ENCODE measurements around the gene RNASE13. TPM values are rescaled to one million over a fixed set of nuclear protein-coding genes. Genes with fewer than 3 reads are reported as not detected.

The RNASE13 gene
- total RNA-seq, 4 donors from 2014 or later: not detected

DNA sequence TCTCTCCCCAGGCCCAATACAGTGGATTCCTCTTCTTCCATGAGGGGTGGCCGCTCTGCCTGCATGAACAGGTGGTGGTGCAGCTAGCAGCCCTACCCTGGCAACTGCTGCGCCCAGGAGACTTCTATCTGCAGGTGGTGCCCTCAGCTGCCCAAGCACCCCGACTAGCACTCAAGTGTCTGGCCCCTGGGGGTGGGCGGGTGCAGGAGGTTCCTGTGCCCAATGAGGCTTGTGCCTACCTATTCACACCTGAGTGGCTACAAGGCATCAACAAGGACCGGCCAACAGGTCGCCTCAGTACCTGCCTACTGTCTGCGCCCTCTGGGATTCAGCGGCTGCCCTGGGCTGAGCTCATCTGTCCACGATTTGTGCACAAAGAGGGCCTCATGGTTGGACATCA is 39.3 kb upstream of the RNASE13 start:
- Histone ChIP-seq H3K9me3 (no peaks in the 10 kb centered on the region), H3K36me3 (peaks cover 22 to 27% of the 10 kb centered on the region in 2 donors), H3K27me3 (no peaks in the 10 kb centered on the region), H3K27ac (peak overlapping the region; percentile 60 to 90 (median 72)), H3K4me3 (replicated peaks in 1 of 3) (no peak overlapping the region), H3K4me1 (peaks cover 44 to 56% of the 10 kb centered on the region in 2 donors)
- 40 to 48% methylated on average over 1 to 7 of the region's 9 CpGs for WGBS, 2 donors
- intact Hi-C loops (cut with DNase I): no loop called here
- TF ChIP-seq POLR2A (IDR thresholded peaks at IDR 0.05) (peak in 1 of 2 donors; percentile 48), CTCF (IDR thresholded peaks at IDR 0.05) (peak in 1 of 6 experiments; percentile 22)
- peak; percentile 93 to 97 for DNase-seq

GRCh38 chr14:21072781-21073339 is 38.3 kb upstream of the RNASE13 start:
- TF ChIP-seq CTCF (IDR thresholded peaks at IDR 0.05): no peak
- TF ChIP-seq POLR2A (IDR thresholded peaks at IDR 0.05): no peak
- intact Hi-C loops (cut with DNase I): no loop called here
- H3K36me3 ChIP-seq: peaks cover 15 to 16% of the 10 kb centered on the region in 2 donors
- H3K4me3 ChIP-seq (replicated peaks in 1 of 3): no peak overlapping the region
- H3K4me1 ChIP-seq: peaks cover 48 to 60% of the 10 kb centered on the region in 2 donors
- H3K27ac ChIP-seq: peak overlapping the region; percentile 45 to 90 (median 60)
- no peaks in the 10 kb centered on the region for H3K27me3 ChIP-seq
- DNase-seq: peak; percentile 18 to 24
- no peaks in the 10 kb centered on the region for H3K9me3 ChIP-seq
- 65 to 84% methylated on average over 5 to 9 of the region's 9 CpGs for whole genome bisulfite sequencing, 2 donors

DNA sequence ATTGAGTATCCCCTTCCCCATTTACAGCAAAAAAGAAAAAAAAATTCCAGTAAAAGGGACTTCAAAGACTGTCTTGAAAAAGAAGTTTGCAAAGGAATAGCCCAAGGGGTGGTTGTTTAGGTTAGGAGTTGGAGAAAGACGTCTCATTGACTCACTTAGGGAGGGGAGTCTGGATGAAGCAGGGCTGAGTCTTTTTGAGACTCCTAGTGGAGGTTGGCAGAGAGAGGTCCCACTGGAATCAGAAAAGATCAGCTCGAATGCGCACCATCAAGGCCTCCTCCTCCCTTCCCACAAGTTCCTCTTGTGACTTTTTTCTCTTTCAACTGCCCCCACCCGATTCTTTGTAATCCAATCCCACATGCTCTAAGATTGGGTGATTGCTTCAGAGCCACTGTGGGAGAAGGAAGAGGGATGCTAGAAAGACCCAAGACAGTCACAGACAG is 37.4 kb upstream of the RNASE13 start:
- H3K9me3 ChIP-seq: no peaks in the 10 kb centered on the region
- TF ChIP-seq CTCF (IDR thresholded peaks at IDR 0.05): no peak
- TF ChIP-seq POLR2A (IDR thresholded peaks at IDR 0.05): no peak
- H3K4me1 ChIP-seq: peaks cover 48 to 60% of the 10 kb centered on the region in 2 donors
- intact Hi-C loops (cut with DNase I): no loop called here
- peak overlapping the region; percentile 56 to 90 (median 85) for H3K27ac ChIP-seq
- no peaks in the 10 kb centered on the region for H3K27me3 ChIP-seq
- peaks cover 11 to 15% of the 10 kb centered on the region in 2 donors for H3K36me3 ChIP-seq
- WGBS, 2 donors: 36 to 43% methylated on average over 4 of the region's 4 CpGs
- peak overlapping the region in 1 of 3 donors; percentile 60 for H3K4me3 ChIP-seq (replicated peaks in 1 of 3)
- DNase-seq: no peak

DNA sequence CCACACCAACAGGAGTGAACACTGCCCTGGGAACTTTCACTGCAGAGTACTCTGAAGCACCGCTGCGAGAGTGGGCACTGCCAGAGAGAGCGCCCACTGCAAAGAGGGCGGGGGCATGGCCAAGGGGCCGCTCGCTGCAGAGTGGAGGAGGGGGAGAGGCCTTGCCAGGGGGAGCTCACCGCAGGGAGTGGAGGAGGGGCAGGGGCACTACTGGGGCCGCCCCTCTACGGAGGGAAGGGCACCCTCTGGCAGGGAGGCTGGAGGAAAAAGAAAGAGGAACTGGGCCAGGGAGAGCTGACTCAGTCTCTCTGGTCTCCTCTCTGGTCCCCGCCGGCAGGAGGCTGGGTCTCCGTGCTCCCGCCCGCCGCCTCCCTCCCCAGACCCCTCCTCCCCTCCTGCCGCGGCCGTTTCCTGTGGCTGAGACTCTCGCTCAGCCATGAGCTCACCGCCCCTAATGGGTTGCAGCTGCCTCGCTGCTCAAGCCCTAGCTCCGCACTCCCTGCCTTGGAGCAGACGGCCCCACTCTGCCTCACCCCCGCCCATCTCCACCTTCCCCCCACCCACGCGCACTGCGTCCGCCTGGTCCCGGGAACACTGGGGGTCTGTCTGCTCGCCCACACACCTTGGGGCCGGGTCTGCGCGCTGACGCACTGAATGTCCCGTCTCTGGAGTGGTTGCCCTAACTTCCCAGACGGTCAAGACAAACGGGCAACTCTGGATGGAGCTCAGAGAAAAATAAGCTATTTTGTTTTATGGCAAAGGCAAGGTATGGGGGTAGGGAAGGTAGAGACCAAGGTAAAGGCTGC is 36.8 kb upstream of the RNASE13 start:
- TF ChIP-seq POLR2A (IDR thresholded peaks at IDR 0.05) (peak in 1 of 2 donors; percentile 21), CTCF (IDR thresholded peaks at IDR 0.05) (peak in 1 of 6 experiments; percentile 10)
- WGBS, 2 donors: 1 to 2% methylated on average over 33 to 34 of the region's 37 CpGs
- Histone ChIP-seq H3K36me3 (peaks cover 9% of the 10 kb centered on the region in 2 donors), H3K4me3 (replicated peaks in 1 of 3) (peak overlapping the region; percentile 54 to 88 (median 60)), H3K9me3 (no peaks in the 10 kb centered on the region), H3K27me3 (no peaks in the 10 kb centered on the region), H3K4me1 (peaks cover 48 to 60% of the 10 kb centered on the region in 2 donors), H3K27ac (peak overlapping the region; percentile 56 to 90 (median 85))
- peak; percentile 74 to 76 for DNase-seq
- intact Hi-C loops (cut with DNase I): no loop called here
